HG03520 (cell line): ENCODE measurements around the gene ETV1.

Experiments used
- ATAC-seq: cut with Tn5 transposase; IDR thresholded peaks from one replicate; pipeline ENCODE4 v1.9.1; 2021; ENCODE audit warnings: mild to moderate bottlenecking, moderate library complexity; ENCODE audit not compliant: unreplicated experiment

The ETV1 gene

GRCh38 chr7:13987395-13987794, 2.1 kb downstream of the ETV1 start:
- no peak for ATAC-seq

- no peak for ATAC-seq
These were observed 3.3 kb downstream of the ETV1 start for GRCh38 chr7:13986208-13986607.

GRCh38 chr7:13984831-13985685, 4.4 kb downstream of the ETV1 start:
- no peak for ATAC-seq

GRCh38 chr7:13984061-13984460, 5.4 kb downstream of the ETV1 start:
- no peak for ATAC-seq

- ATAC-seq, result no peak
These were observed 6.4 kb downstream of the ETV1 start for GRCh38 chr7:13982940-13983677.

- ATAC-seq, result no peak
These were observed 8.4 kb downstream of the ETV1 start for GRCh38 chr7:13981070-13981469.

- no peak for ATAC-seq
These were observed 9.0 kb downstream of the ETV1 start for GRCh38 chr7:13980474-13980873.

- no peak for ATAC-seq
These were observed 9.6 kb downstream of the ETV1 start for GRCh38 chr7:13979671-13980435.

- ATAC-seq, result no peak
These were observed 12.9 kb downstream of the ETV1 start for GRCh38 chr7:13976594-13976993.

GRCh38 chr7:13965077-13965476, 24.4 kb downstream of the ETV1 start:
- no peak for ATAC-seq

- ATAC-seq, result no peak
These were observed 25.5 kb downstream of the ETV1 start for GRCh38 chr7:13963925-13964324.

- no peak for ATAC-seq
These were observed 34.0 kb downstream of the ETV1 start for GRCh38 chr7:13955494-13955893.

- ATAC-seq, result no peak
These were observed 36.1 kb downstream of the ETV1 start for GRCh38 chr7:13953368-13953767.

- no peak for ATAC-seq
These were observed 36.5 kb downstream of the ETV1 start for GRCh38 chr7:13952921-13953320.

GRCh38 chr7:13949939-13950338, 39.5 kb downstream of the ETV1 start:
- no peak for ATAC-seq

- no peak for ATAC-seq
These were observed 40.0 kb downstream of the ETV1 start for GRCh38 chr7:13949445-13949844.

- no peak for ATAC-seq
These were observed 41.3 kb downstream of the ETV1 start for GRCh38 chr7:13948019-13948801.

GRCh38 chr7:13947535-13947934, 41.9 kb downstream of the ETV1 start:
- no peak for ATAC-seq

- ATAC-seq, result no peak
These were observed 43.3 kb downstream of the ETV1 start for GRCh38 chr7:13946181-13946580.

GRCh38 chr7:13945670-13946069, 43.8 kb downstream of the ETV1 start:
- no peak for ATAC-seq

GRCh38 chr7:13933536-13933935, 55.9 kb downstream of the ETV1 start:
- ATAC-seq, result no peak
